ENCODE measurements around the gene ATP13A3.

- no peak for TF ChIP-seq POLR2AphosphoS5 (IDR thresholded peaks at IDR 0.05)
- TF ChIP-seq CTCF (IDR thresholded peaks at IDR 0.05), result no peak
- no peak for TF ChIP-seq POLR2A (IDR thresholded peaks at IDR 0.05)
Observed at GRCh38 chr3:194475138-194475932, 11.5 kb downstream of the ATP13A3 start.

Measured in gastroesophageal sphincter (tissue), 3 donors.